ENCODE measurements around the gene STX1A.

STX1A gene

GRCh38 chr7:73718905-73719805 is at the start of gene STX1A:
Gene STX1A, minus strand, starts transcription at chr7:73719669. Its CDS starts 38 bp downstream, at chr7:73719631.
- Histone ChIP-seq H3K9me3 (no peaks in the 10 kb centered on the region), H3K4me3 (peak within 1 kb of the TSS; percentile 73), H3K36me3 (replicated peaks) (no peaks in the 10 kb centered on the region), H3K4me1 (peaks cover 13% of the 10 kb centered on the region), H3K27me3 (ENCODE audit: low read depth) (no peaks in the 10 kb centered on the region)
- in situ Hi-C loops (cut with MboI; ENCODE audit: low sequenced_read_pairs) = no loop called here
- peak; percentile 70 to 81 for DNase-seq (ENCODE audit: low spot score in 2 of 2)

- no peak overlapping the region for H3K4me3 ChIP-seq
- no peaks in the 10 kb centered on the region for H3K27me3 ChIP-seq (ENCODE audit: low read depth)
- in situ Hi-C loops (cut with MboI; ENCODE audit: low sequenced_read_pairs) = no loop called here
- H3K4me1 ChIP-seq = no peaks in the 10 kb centered on the region; the same call in 1 of the 2 replicates
- H3K36me3 ChIP-seq (replicated peaks) = no peaks in the 10 kb centered on the region
- H3K9me3 ChIP-seq = no peaks in the 10 kb centered on the region
- DNase-seq (ENCODE audit: low spot score in 2 of 2) = no peak
Measured at GRCh38 chr7:73768641-73769480, 49.4 kb upstream of the STX1A start.

- Histone ChIP-seq H3K9me3 (no peaks in the 10 kb centered on the region), H3K4me3 (no peak overlapping the region), H3K36me3 (replicated peaks) (no peaks in the 10 kb centered on the region), H3K4me1 (no peaks in the 10 kb centered on the region; the same call in 1 of the 2 replicates), H3K27me3 (ENCODE audit: low read depth) (no peaks in the 10 kb centered on the region)
- in situ Hi-C loops (cut with MboI; ENCODE audit: low sequenced_read_pairs) = no loop called here
- no peak for DNase-seq (ENCODE audit: low spot score in 2 of 2)
Measured at GRCh38 chr7:73766556-73767229, 47.2 kb upstream of the STX1A start.

- Histone ChIP-seq H3K4me1 (no peaks in the 10 kb centered on the region), H3K36me3 (replicated peaks) (no peaks in the 10 kb centered on the region), H3K9me3 (no peaks in the 10 kb centered on the region), H3K4me3 (no peak overlapping the region), H3K27me3 (ENCODE audit: low read depth) (no peaks in the 10 kb centered on the region)
- no peak for DNase-seq (ENCODE audit: low spot score in 2 of 2)
- in situ Hi-C loops (cut with MboI; ENCODE audit: low sequenced_read_pairs) = no loop called here
Measured at GRCh38 chr7:73762659-73762999, 43.2 kb upstream of the STX1A start.

GRCh38 chr7:73761854-73762658 is 42.6 kb upstream of the STX1A start:
- in situ Hi-C loops (cut with MboI; ENCODE audit: low sequenced_read_pairs) = no loop called here
- H3K9me3 ChIP-seq = no peaks in the 10 kb centered on the region
- H3K4me1 ChIP-seq = no peaks in the 10 kb centered on the region
- H3K4me3 ChIP-seq = no peak overlapping the region
- no peaks in the 10 kb centered on the region for H3K36me3 ChIP-seq (replicated peaks)
- H3K27me3 ChIP-seq (ENCODE audit: low read depth) = no peaks in the 10 kb centered on the region
- no peak for DNase-seq (ENCODE audit: low spot score in 2 of 2)

- H3K4me1 ChIP-seq = no peaks in the 10 kb centered on the region
- no peak for DNase-seq (ENCODE audit: low spot score in 2 of 2)
- H3K36me3 ChIP-seq (replicated peaks) = no peaks in the 10 kb centered on the region
- no peaks in the 10 kb centered on the region for H3K27me3 ChIP-seq (ENCODE audit: low read depth)
- H3K9me3 ChIP-seq = no peaks in the 10 kb centered on the region
- no peak overlapping the region for H3K4me3 ChIP-seq
- in situ Hi-C loops (cut with MboI; ENCODE audit: low sequenced_read_pairs) = no loop called here
Measured at GRCh38 chr7:73758581-73759138, 39.2 kb upstream of the STX1A start.

- Histone ChIP-seq H3K9me3 (no peaks in the 10 kb centered on the region), H3K4me3 (no peak overlapping the region), H3K27me3 (ENCODE audit: low read depth) (no peaks in the 10 kb centered on the region), H3K36me3 (replicated peaks) (no peaks in the 10 kb centered on the region), H3K4me1 (no peaks in the 10 kb centered on the region)
- in situ Hi-C loops (cut with MboI; ENCODE audit: low sequenced_read_pairs) = no loop called here
- no peak for DNase-seq (ENCODE audit: low spot score in 2 of 2)
Measured at GRCh38 chr7:73749931-73750776, 30.7 kb upstream of the STX1A start.

GRCh38 chr7:73746378-73746777 is 26.9 kb upstream of the STX1A start:
- in situ Hi-C loops (cut with MboI; ENCODE audit: low sequenced_read_pairs) = no loop called here
- Histone ChIP-seq H3K4me1 (peaks cover 8% of the 10 kb centered on the region), H3K27me3 (ENCODE audit: low read depth) (no peaks in the 10 kb centered on the region), H3K4me3 (no peak overlapping the region), H3K9me3 (no peaks in the 10 kb centered on the region), H3K36me3 (replicated peaks) (no peaks in the 10 kb centered on the region)
- no peak for DNase-seq (ENCODE audit: low spot score in 2 of 2)

- no peaks in the 10 kb centered on the region for H3K27me3 ChIP-seq (ENCODE audit: low read depth)
- H3K36me3 ChIP-seq (replicated peaks) = no peaks in the 10 kb centered on the region
- no peak overlapping the region for H3K4me3 ChIP-seq
- H3K9me3 ChIP-seq = no peaks in the 10 kb centered on the region
- DNase-seq (ENCODE audit: low spot score in 2 of 2) = peak in 1 of 2 experiments; percentile 72
- in situ Hi-C loops (cut with MboI; ENCODE audit: low sequenced_read_pairs) = no loop called here
- H3K4me1 ChIP-seq = peaks cover 8% of the 10 kb centered on the region
Measured at GRCh38 chr7:73742753-73743641, 23.5 kb upstream of the STX1A start.

- in situ Hi-C loops (cut with MboI; ENCODE audit: low sequenced_read_pairs) = no loop called here
- Histone ChIP-seq H3K4me1 (peaks cover 8% of the 10 kb centered on the region), H3K4me3 (no peak overlapping the region), H3K9me3 (no peaks in the 10 kb centered on the region), H3K27me3 (ENCODE audit: low read depth) (no peaks in the 10 kb centered on the region), H3K36me3 (replicated peaks) (peaks cover 4% of the 10 kb centered on the region)
- no peak for DNase-seq (ENCODE audit: low spot score in 2 of 2)
Measured at GRCh38 chr7:73742338-73742752, 22.9 kb upstream of the STX1A start.

- Histone ChIP-seq H3K36me3 (replicated peaks) (peaks cover 10% of the 10 kb centered on the region), H3K4me1 (peaks cover 8% of the 10 kb centered on the region), H3K9me3 (no peaks in the 10 kb centered on the region), H3K27me3 (ENCODE audit: low read depth) (no peaks in the 10 kb centered on the region), H3K4me3 (no peak overlapping the region)
- in situ Hi-C loops (cut with MboI; ENCODE audit: low sequenced_read_pairs) = no loop called here
- DNase-seq (ENCODE audit: low spot score in 2 of 2) = no peak
Measured at GRCh38 chr7:73741600-73741999, 22.1 kb upstream of the STX1A start.
